Measurements from ENCODE around the gene SURF1. TPM values are rescaled to one million over a fixed set of nuclear protein-coding genes. Genes with fewer than 3 reads are reported as not detected.

Gene SURF1
- total and polyA plus RNA-seq, 9 of the 15 experiments (the other 6 are each of a cell fraction or from before 2014, with no cell fraction given): 16.1 to 31.3 (median 20.9) TPM

DNA sequence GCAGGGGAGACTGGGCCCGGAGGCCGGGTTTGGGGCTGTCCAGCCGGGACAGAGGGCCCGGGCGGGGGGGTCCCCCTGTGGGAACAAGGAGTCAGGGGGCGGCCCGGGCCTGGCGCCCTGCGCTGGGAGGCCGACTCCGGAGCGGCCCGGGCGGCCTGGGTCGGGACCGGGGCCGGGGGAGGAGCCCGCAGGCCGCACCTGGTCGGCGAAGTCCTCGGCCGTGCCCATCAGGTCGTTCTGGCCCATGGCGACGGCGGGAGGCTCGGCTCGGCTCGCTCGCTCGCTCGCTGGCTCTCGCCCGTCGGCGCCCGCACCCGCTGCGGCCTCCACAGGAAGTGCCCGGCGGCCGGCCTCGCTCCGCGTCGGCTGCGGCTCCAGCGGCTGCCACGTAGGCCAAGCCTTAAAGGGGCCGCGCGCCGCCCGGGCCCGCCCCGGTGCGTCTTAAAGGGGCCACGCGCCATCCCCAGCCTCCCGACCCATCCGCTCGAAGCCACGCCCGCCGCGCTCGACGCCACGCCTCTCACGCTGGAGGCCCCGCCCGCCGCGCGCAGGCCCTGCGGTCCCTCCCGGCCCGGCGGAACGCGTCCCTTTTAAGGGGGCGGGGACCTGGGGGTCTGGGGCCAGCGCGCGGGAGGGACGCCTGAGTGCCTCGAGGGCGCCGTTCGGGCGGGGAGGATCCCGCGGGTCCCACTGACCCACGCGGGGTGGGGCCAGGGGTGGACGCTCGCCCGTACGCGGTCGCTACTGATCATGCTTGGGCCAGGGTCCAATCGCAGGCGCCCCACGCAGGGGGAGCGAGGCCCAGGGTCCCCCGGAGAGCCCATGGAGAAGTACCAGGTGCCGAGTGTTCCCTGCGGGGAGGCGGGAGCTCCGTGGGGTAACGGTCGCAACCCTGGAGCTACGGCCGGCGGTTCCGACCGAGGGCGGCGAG lies 19.7 kb upstream of the SURF1 start, which contains the start of the genes STKLD1 and SURF4 (continued):
- TF ChIP-seq JUND (IDR thresholded peaks at IDR 0.05; ENCODE audit: borderline replicate concordance, low read depth, low read length): peak; percentile 69; the same call in 1 of the 2 replicates
- TF ChIP-seq JUND (tag; IDR thresholded peaks at IDR 0.05; ENCODE audit: borderline replicate concordance, low read depth, low read length): no peak
- TF ChIP-seq HNRNPUL1 (IDR thresholded peaks at IDR 0.05; ENCODE audit: low read length): no peak
- TF ChIP-seq ZNF217 (CRISPR knock-in tag; IDR thresholded peaks at IDR 0.05): no peak
- TF ChIP-seq ZNF347 (CRISPR knock-in tag; IDR thresholded peaks at IDR 0.05; ENCODE audit: low read depth): no peak
- TF ChIP-seq KLF6 (CRISPR knock-in tag; IDR thresholded peaks at IDR 0.05; ENCODE audit: borderline replicate concordance): no peak
- TF ChIP-seq, protein P1, sequence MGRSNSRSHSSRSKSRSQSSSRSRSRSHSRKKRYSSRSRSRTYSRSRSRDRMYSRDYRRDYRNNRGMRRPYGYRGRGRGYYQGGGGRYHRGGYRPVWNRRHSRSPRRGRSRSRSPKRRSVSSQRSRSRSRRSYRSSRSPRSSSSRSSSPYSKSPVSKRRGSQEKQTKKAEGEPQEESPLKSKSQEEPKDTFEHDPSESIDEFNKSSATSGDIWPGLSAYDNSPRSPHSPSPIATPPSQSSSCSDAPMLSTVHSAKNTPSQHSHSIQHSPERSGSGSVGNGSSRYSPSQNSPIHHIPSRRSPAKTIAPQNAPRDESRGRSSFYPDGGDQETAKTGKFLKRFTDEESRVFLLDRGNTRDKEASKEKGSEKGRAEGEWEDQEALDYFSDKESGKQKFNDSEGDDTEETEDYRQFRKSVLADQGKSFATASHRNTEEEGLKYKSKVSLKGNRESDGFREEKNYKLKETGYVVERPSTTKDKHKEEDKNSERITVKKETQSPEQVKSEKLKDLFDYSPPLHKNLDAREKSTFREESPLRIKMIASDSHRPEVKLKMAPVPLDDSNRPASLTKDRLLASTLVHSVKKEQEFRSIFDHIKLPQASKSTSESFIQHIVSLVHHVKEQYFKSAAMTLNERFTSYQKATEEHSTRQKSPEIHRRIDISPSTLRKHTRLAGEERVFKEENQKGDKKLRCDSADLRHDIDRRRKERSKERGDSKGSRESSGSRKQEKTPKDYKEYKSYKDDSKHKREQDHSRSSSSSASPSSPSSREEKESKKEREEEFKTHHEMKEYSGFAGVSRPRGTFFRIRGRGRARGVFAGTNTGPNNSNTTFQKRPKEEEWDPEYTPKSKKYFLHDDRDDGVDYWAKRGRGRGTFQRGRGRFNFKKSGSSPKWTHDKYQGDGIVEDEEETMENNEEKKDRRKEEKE (IDR thresholded peaks at IDR 0.05; ENCODE audit: borderline replicate concordance in 1 of 2, control insufficient read depth in 1 of 2, low read depth in 2 of 2, low read length in 1 of 2): 0 out of 4 replicates have a peak, but pooled peaks of 1 of the 2 experiments have one; percentile 69
- peak; percentile 91; the same call in 1 of the 2 replicates for TF ChIP-seq TGIF2 (CRISPR knock-in tag; IDR thresholded peaks at IDR 0.05)
- no peak for TF ChIP-seq PHB (CRISPR knock-in tag; IDR thresholded peaks at IDR 0.05)
- TF ChIP-seq, protein P2, sequence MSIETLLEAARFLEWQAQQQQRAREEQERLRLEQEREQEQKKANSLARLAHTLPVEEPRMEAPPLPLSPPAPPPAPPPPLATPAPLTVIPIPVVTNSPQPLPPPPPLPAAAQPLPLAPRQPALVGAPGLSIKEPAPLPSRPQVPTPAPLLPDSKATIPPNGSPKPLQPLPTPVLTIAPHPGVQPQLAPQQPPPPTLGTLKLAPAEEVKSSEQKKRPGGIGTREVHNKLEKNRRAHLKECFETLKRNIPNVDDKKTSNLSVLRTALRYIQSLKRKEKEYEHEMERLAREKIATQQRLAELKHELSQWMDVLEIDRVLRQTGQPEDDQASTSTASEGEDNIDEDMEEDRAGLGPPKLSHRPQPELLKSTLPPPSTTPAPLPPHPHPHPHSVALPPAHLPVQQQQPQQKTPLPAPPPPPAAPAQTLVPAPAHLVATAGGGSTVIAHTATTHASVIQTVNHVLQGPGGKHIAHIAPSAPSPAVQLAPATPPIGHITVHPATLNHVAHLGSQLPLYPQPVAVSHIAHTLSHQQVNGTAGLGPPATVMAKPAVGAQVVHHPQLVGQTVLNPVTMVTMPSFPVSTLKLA (conservative IDR thresholded peaks at IDR 0.05): peak in 1 of 2 experiments; percentile 68; a peak in 2 of 4 replicates
- TF ChIP-seq MTA1 (IDR thresholded peaks at IDR 0.05; ENCODE audit: borderline replicate concordance): no peak
- no peak for TF ChIP-seq SRSF9 (IDR thresholded peaks at IDR 0.05; ENCODE audit: borderline replicate concordance, low read depth, low read length)
- TF ChIP-seq, protein P3, sequence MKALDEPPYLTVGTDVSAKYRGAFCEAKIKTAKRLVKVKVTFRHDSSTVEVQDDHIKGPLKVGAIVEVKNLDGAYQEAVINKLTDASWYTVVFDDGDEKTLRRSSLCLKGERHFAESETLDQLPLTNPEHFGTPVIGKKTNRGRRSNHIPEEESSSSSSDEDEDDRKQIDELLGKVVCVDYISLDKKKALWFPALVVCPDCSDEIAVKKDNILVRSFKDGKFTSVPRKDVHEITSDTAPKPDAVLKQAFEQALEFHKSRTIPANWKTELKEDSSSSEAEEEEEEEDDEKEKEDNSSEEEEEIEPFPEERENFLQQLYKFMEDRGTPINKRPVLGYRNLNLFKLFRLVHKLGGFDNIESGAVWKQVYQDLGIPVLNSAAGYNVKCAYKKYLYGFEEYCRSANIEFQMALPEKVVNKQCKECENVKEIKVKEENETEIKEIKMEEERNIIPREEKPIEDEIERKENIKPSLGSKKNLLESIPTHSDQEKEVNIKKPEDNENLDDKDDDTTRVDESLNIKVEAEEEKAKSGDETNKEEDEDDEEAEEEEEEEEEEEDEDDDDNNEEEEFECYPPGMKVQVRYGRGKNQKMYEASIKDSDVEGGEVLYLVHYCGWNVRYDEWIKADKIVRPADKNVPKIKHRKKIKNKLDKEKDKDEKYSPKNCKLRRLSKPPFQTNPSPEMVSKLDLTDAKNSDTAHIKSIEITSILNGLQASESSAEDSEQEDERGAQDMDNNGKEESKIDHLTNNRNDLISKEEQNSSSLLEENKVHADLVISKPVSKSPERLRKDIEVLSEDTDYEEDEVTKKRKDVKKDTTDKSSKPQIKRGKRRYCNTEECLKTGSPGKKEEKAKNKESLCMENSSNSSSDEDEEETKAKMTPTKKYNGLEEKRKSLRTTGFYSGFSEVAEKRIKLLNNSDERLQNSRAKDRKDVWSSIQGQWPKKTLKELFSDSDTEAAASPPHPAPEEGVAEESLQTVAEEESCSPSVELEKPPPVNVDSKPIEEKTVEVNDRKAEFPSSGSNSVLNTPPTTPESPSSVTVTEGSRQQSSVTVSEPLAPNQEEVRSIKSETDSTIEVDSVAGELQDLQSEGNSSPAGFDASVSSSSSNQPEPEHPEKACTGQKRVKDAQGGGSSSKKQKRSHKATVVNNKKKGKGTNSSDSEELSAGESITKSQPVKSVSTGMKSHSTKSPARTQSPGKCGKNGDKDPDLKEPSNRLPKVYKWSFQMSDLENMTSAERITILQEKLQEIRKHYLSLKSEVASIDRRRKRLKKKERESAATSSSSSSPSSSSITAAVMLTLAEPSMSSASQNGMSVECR (CRISPR knock-in tag; IDR thresholded peaks at IDR 0.05): peak; percentile 88
- 0 out of 2 replicates have a peak, but pooled peaks have one; percentile 65 for TF ChIP-seq KDM2B (CRISPR knock-in tag; IDR thresholded peaks at IDR 0.05)
- TF ChIP-seq ZC3H11A (IDR thresholded peaks at IDR 0.05; ENCODE audit: low read depth, low read length): no peak
- TF ChIP-seq, protein P4, sequence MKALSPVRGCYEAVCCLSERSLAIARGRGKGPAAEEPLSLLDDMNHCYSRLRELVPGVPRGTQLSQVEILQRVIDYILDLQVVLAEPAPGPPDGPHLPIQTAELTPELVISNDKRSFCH (CRISPR knock-in tag; IDR thresholded peaks at IDR 0.05): no peak
- TF ChIP-seq, protein P4 (tag; IDR thresholded peaks at IDR 0.05): peak; percentile 48; the same call in 1 of the 2 replicates
